LNCaP clone FGC (cell line): ENCODE results near the gene SYNRG.

Experiments
- DNase-seq: peaks from one replicate; pipeline ENCODE4 v3.0.0-alpha.2; 2011; ENCODE audit warnings: low read depth
- H3K4me3 ChIP-seq: 2 replicates; pipeline ENCODE4 v1.5.1; 2011; ENCODE audit warnings: mild to moderate bottlenecking, low read depth, low read length, control low read depth
- TF ChIP-seq, protein P1 (sequence below): IDR thresholded peaks from 2 replicates; pipeline ENCODE4 v1.5.1; 2012; ENCODE audit warnings: mild to moderate bottlenecking; ENCODE audit not compliant: control insufficient read depth, insufficient read depth; ENCODE audit errors: extremely low read depth

SYNRG gene

DNA sequence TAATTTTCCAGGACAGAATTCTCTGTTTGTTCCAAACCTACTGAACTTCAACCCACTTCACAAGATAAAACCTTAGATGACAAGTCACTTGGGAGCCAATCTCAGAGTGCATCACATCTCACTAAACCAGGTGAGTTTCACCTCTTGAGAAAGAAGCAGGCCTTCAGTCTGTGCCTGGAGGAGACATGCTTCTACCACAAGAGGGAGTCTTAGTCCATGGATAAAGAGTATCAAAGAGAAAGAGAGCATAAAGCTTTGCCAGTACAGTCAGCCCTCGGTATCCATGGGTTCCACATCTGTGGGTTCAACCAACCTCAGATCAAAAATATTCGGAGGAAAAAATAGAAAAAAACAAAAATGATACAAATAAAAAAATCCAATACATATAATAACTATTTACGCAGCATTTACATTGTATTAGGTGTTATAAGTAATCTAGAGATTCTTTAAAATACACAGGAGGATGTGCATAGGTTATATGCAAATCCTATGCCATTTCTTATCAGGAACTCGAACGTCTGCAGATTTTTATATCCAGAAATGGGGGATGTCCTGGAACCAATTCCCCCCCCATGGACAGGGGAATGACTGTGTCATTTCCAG lies 81.9 kb downstream of the SYNRG start:
- peak; percentile 32 for DNase-seq
- H3K4me3 ChIP-seq: no peak overlapping the region
- TF ChIP-seq, protein P1, sequence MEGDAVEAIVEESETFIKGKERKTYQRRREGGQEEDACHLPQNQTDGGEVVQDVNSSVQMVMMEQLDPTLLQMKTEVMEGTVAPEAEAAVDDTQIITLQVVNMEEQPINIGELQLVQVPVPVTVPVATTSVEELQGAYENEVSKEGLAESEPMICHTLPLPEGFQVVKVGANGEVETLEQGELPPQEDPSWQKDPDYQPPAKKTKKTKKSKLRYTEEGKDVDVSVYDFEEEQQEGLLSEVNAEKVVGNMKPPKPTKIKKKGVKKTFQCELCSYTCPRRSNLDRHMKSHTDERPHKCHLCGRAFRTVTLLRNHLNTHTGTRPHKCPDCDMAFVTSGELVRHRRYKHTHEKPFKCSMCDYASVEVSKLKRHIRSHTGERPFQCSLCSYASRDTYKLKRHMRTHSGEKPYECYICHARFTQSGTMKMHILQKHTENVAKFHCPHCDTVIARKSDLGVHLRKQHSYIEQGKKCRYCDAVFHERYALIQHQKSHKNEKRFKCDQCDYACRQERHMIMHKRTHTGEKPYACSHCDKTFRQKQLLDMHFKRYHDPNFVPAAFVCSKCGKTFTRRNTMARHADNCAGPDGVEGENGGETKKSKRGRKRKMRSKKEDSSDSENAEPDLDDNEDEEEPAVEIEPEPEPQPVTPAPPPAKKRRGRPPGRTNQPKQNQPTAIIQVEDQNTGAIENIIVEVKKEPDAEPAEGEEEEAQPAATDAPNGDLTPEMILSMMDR: peak; percentile 80

DNA sequence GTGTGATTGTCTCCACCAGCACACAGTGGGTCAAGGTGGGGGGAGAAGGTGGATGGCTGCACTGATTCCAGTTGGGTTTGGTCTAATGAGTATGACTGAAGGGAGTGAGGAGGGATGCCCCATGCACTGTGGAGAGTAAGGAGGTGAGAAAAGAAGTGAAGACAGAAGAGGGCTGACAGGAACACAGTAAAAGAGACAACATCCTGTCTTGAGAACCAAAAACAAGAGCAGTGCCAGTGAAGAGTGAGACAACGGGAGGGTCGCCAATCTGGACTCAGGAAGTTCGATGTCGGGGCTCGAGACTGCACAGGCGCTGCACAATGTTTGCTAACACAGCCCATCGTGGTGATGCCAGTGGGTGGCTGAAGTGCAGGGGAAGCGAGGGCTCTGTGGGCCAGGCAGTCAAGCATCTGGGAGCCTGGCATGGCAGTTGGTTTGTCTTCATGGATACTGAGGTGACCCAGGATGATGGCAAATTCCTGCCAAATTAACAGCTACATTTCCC lies 85.5 kb downstream of the SYNRG start:
- TF ChIP-seq, protein P1: no peak
- H3K4me3 ChIP-seq: no peak overlapping the region
- no peak for DNase-seq

DNA sequence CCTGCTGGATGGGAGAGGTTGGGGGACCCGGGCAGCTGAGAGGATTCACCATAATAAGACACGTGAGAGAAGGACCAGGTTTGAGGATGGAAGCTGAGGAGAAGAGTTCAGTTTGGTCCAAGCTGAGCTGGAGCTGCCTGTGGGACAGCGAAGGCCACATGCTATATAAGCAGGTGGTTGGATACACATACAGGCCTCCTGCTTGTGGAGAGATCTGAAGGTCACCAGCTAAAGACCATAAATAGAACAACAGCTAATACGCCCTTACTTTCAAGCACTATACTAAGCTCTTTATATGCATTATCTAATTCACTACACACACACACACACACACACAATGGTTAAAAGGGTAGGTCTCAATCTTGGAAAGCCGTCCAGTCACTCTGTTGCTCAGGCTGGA lies 87.4 kb downstream of the SYNRG start:
- no peak for DNase-seq
- no peak overlapping the region for H3K4me3 ChIP-seq
- TF ChIP-seq, protein P1: no peak

DNA sequence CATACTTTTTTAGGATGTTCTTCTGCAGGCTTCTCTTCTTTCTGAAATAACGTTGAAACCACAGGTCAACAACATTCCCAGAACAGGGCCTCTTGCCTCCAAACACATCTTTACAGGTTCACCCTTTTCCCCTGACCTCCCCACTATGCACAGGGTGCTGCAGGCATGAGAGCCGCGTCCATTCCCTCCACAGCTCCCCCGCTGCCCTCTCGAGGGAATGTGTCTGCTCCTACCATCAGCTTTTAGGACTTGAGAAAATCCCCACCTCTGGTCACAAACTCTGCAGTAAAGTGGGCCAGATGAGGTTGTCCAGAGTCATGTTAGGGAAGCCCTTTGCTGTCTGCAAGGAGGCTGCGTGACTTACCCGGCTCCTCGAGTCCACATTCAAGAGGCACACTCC lies 89.0 kb downstream of the SYNRG start:
- TF ChIP-seq, protein P1: no peak
- no peak overlapping the region for H3K4me3 ChIP-seq
- DNase-seq: no peak

DNA sequence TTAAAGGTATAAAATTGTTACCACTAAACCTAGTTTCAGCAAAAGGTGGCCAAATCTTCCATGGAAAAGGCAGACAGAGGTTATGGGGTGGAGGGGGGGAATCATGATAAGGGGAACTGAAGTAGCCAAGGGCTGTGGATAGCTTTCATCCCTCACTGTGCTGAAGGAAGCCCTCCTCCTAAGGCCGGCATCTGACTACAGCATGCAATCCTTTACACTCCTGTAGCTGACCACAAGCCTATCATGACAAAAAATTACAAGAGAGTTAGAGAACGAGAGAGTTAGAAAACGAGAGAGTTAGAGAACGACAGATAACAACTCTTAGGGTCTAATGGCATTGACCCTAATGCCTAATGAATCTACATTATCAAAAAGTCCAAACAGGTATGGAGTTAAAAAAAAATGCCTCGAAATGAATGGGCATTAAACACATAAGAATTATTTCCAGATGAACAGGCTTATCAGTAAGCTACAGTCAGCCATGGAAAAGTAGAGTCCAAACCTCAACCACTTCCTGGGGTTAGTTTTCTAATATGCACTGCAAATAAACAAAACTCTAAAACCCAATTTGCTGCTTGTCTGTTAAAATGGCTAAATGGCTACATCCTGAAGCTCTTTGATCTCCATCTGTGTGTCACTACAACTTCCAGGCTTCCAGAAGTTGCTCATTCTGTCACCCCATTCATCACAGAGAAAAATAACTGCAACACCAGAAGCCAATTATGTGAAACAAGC lies 89.8 kb downstream of the SYNRG start:
- DNase-seq: no peak
- H3K4me3 ChIP-seq: no peak overlapping the region
- TF ChIP-seq, protein P1: no peak

DNA sequence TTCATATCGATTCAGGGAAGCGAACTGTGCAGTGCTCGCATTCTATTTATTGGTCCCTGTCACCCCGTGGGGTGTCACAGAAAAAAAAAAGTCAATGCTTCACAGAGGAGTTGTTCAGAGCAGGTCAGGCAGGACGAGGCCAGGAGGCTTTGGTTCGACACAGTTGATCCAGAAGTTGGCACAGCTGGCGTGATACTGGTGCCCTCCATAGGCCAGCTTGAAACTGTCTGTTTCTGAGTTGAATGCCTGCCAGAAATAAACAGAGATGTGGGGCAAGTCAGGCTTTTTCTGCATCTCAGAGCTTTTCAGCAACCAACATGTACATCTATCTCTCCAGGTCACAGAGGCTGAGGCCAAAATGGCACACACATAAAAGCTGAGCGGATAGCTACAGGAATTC lies 90.4 kb downstream of the SYNRG start:
- TF ChIP-seq, protein P1: peak; percentile 37
- DNase-seq: no peak

More for the DNA sequence above, 90.4 kb downstream of the SYNRG start:
- H3K4me3 ChIP-seq: no peak overlapping the region
